Ovary (tissue), 3 donors: ENCODE measurements around the gene LRRC49.

Experiments
- CTCF ChIP-seq, 3 donors: fragments of 450-650 bp in 2 of 3; fragments of 200-600 bp in 1 of 3; IDR thresholded peaks; one replicate each; pipeline versions ENCODE4 v1.5.1 to v1.8.0; 2016 to 2022; ENCODE audit warnings: antibody characterized with exemption in 3 of 3, mild to moderate bottlenecking in 1 of 3
- POLR2A ChIP-seq: fragments of 450-650 bp; IDR thresholded peaks from one replicate; pipeline ENCODE4 v1.6.1; 2017; ENCODE audit warnings: antibody characterized with exemption, mild to moderate bottlenecking, moderate library complexity
- donor health status: DM: no; HTN: no; CAD: no.

- TF ChIP-seq CTCF (IDR thresholded peaks at IDR 0.05) (no peak), POLR2A (no peak)
These were observed 193.2 kb downstream of the LRRC49 start for GRCh38 chr15:71085809-71086208.
